ENCODE data around the gene NFASC. TPM values are rescaled to one million over a fixed set of nuclear protein-coding genes. Genes with fewer than 3 reads are reported as not detected.

NFASC gene
- total RNA-seq, 1 experiment from 2014 or later: not detected

- no peak overlapping the region for H3K27ac Mint-ChIP-seq (ENCODE audit: unreplicated experiment)
- intact Hi-C loops (cut with micrococcal nuclease; ENCODE audit: unreplicated experiment): loop anchor here (2.0 kb wide), 1 partner anchor 197 kb away; no protein-coding TSS in a partner anchor
- no peaks in the 10 kb centered on the region for H3K36me3 Mint-ChIP-seq (ENCODE audit: insufficient read depth, unreplicated experiment)
- DNase-seq: no peak
- no peak for TF ChIP-seq CTCF (IDR thresholded peaks at IDR 0.05; ENCODE audit: unreplicated experiment)
- no peak overlapping the region for H3K4me3 Mint-ChIP-seq (ENCODE audit: low read depth, unreplicated experiment)
- no peaks in the 10 kb centered on the region for H3K4me1 Mint-ChIP-seq (ENCODE audit: low read depth, unreplicated experiment)
- H3K27me3 Mint-ChIP-seq (ENCODE audit: unreplicated experiment): peaks cover 69% of the 10 kb centered on the region
- BruUV-seq (replicated peaks): no TSS peak
- CTCF ChIA-PET: no interaction called here
- H3K9me3 Mint-ChIP-seq (ENCODE audit: low read depth, unreplicated experiment): no peaks in the 10 kb centered on the region
Observed at GRCh38 chr1:205059660-205060059, 189.0 kb downstream of the NFASC start.

GRCh38 chr1:205060746-205061145 is 190.1 kb downstream of the NFASC start:
- no peak for DNase-seq
- Mint-ChIP-seq H3K4me3 (ENCODE audit: low read depth, unreplicated experiment) (no peak overlapping the region), H3K9me3 (ENCODE audit: low read depth, unreplicated experiment) (no peaks in the 10 kb centered on the region), H3K4me1 (ENCODE audit: low read depth, unreplicated experiment) (no peaks in the 10 kb centered on the region), H3K27me3 (ENCODE audit: unreplicated experiment) (peaks cover 69% of the 10 kb centered on the region), H3K36me3 (ENCODE audit: insufficient read depth, unreplicated experiment) (no peaks in the 10 kb centered on the region), H3K27ac (ENCODE audit: unreplicated experiment) (no peak overlapping the region)
- BruUV-seq (replicated peaks): no TSS peak
- no peak for TF ChIP-seq CTCF (IDR thresholded peaks at IDR 0.05; ENCODE audit: unreplicated experiment)
- intact Hi-C loops (cut with micrococcal nuclease; ENCODE audit: unreplicated experiment): loop anchor here (1.0 to 2.0 kb wide), 2 partner anchors 71 to 196 kb away; no protein-coding TSS in a partner anchor
- CTCF ChIA-PET: interaction anchor here (0.7 to 3.6 kb wide), 5 partner anchors 72 to 135 kb away, joined by 4 to 95 read pairs (median 11); no protein-coding TSS in a partner anchor

GRCh38 chr1:205061227-205061626 is 190.6 kb downstream of the NFASC start:
- CTCF ChIA-PET: interaction anchor here (0.7 to 3.6 kb wide), 26 partner anchors 9 to 254 kb away, joined by 3 to 95 read pairs (median 4); no protein-coding TSS in a partner anchor
- intact Hi-C loops (cut with micrococcal nuclease; ENCODE audit: unreplicated experiment): loop anchor here (1.0 to 2.0 kb wide), 2 partner anchors 72 to 196 kb away; no protein-coding TSS in a partner anchor

GRCh38 chr1:205061665-205062069 is 191.0 kb downstream of the NFASC start:
- peak; percentile 84 for DNase-seq
- no peaks in the 10 kb centered on the region for H3K9me3 Mint-ChIP-seq (ENCODE audit: low read depth, unreplicated experiment)
- peaks cover 69% of the 10 kb centered on the region for H3K27me3 Mint-ChIP-seq (ENCODE audit: unreplicated experiment)
- H3K36me3 Mint-ChIP-seq (ENCODE audit: insufficient read depth, unreplicated experiment): no peaks in the 10 kb centered on the region
- CTCF ChIA-PET: interaction anchor here (0.6 to 3.6 kb wide), 32 partner anchors 8 to 424 kb away, joined by 3 to 95 read pairs (median 4); partner anchors contain the start of gene RBBP5
- TF ChIP-seq CTCF (IDR thresholded peaks at IDR 0.05; ENCODE audit: unreplicated experiment): peak; percentile 89
- no TSS peak for BruUV-seq (replicated peaks)
- intact Hi-C loops (cut with micrococcal nuclease; ENCODE audit: unreplicated experiment): loop anchor here (1.0 to 2.0 kb wide), 2 partner anchors 72 to 195 kb away; no protein-coding TSS in a partner anchor
- no peak overlapping the region for H3K27ac Mint-ChIP-seq (ENCODE audit: unreplicated experiment)
- H3K4me1 Mint-ChIP-seq (ENCODE audit: low read depth, unreplicated experiment): no peaks in the 10 kb centered on the region
- no peak overlapping the region for H3K4me3 Mint-ChIP-seq (ENCODE audit: low read depth, unreplicated experiment)

More at GRCh38 chr1:205061227-205061626, 190.6 kb downstream of the NFASC start:
- TF ChIP-seq CTCF (IDR thresholded peaks at IDR 0.05; ENCODE audit: unreplicated experiment): no peak
- no peak for DNase-seq
- Mint-ChIP-seq H3K27me3 (ENCODE audit: unreplicated experiment) (peaks cover 69% of the 10 kb centered on the region), H3K4me3 (ENCODE audit: low read depth, unreplicated experiment) (no peak overlapping the region), H3K27ac (ENCODE audit: unreplicated experiment) (no peak overlapping the region), H3K9me3 (ENCODE audit: low read depth, unreplicated experiment) (no peaks in the 10 kb centered on the region), H3K4me1 (ENCODE audit: low read depth, unreplicated experiment) (no peaks in the 10 kb centered on the region), H3K36me3 (ENCODE audit: insufficient read depth, unreplicated experiment) (no peaks in the 10 kb centered on the region)
- no TSS peak for BruUV-seq (replicated peaks)

Data from Calu3 (cell line).